Thyroid gland (tissue), 4 donors: ENCODE results near the gene TMED8.

Source experiments
- POLR2A ChIP-seq, 2 donors: fragments of 450-650 bp; IDR thresholded peaks; one replicate each; pipeline ENCODE4 v1.6.1; 2017; ENCODE audit warnings: antibody characterized with exemption in 2 of 2, mild to moderate bottlenecking in 2 of 2, moderate library complexity in 1 of 2
- TF ChIP-seq, protein P1 (sequence below), 6 experiments: fragments of 200-600 bp in 3 of 6; fragments of 450-650 bp in 3 of 6; sonication (generic) in 3 of 6; IDR thresholded peaks; one replicate each; pipeline ENCODE4 v1.5.1; 2016 to 2019; ENCODE audit warnings: antibody characterized with exemption in 6 of 6, mild to moderate bottlenecking in 2 of 6, inconsistent platforms in 1 of 6, moderate library complexity in 1 of 6

- TF ChIP-seq POLR2A (IDR thresholded peaks at IDR 0.05) = no peak
- TF ChIP-seq, protein P1, sequence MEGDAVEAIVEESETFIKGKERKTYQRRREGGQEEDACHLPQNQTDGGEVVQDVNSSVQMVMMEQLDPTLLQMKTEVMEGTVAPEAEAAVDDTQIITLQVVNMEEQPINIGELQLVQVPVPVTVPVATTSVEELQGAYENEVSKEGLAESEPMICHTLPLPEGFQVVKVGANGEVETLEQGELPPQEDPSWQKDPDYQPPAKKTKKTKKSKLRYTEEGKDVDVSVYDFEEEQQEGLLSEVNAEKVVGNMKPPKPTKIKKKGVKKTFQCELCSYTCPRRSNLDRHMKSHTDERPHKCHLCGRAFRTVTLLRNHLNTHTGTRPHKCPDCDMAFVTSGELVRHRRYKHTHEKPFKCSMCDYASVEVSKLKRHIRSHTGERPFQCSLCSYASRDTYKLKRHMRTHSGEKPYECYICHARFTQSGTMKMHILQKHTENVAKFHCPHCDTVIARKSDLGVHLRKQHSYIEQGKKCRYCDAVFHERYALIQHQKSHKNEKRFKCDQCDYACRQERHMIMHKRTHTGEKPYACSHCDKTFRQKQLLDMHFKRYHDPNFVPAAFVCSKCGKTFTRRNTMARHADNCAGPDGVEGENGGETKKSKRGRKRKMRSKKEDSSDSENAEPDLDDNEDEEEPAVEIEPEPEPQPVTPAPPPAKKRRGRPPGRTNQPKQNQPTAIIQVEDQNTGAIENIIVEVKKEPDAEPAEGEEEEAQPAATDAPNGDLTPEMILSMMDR (IDR thresholded peaks at IDR 0.05) = no peak
Observed at GRCh38 chr14:77337880-77338279, 39.0 kb downstream of the TMED8 start.
